Measurements from ENCODE around the gene GJB3. TPM values are rescaled to one million over a fixed set of nuclear protein-coding genes. Genes with fewer than 3 reads are reported as not detected.

The GJB3 gene
- total and polyA plus RNA-seq, 2 donors (not counting 1 experiment from before 2014, with no cell fraction given): not detected

GRCh38 chr1:34822202-34822601 is 41.2 kb downstream of the GJB3 start:
- H3K27me3 ChIP-seq (replicated peaks in 1 of 4; ENCODE audit: control extremely low read depth in 1 of 4, control insufficient read depth in 3 of 4, insufficient read depth in 4 of 4, low read length in 3 of 4): no peaks in the 10 kb centered on the region
- H4K20me1 ChIP-seq (ENCODE audit: control insufficient read depth, insufficient read depth, low read length, poor library complexity, severe bottlenecking): no peaks in the 10 kb centered on the region
- Mint-ChIP-seq H3K9me3 (ENCODE audit: insufficient read depth) (no peaks in the 10 kb centered on the region), H3K4me1 (peaks cover 9% of the 10 kb centered on the region), H3K4me3 (no peak overlapping the region), H3K27ac (no peak overlapping the region), H3K27me3 (no peaks in the 10 kb centered on the region)
- no peak overlapping the region for H3K27ac ChIP-seq (ENCODE audit: low read length in 2 of 2)
- no peak overlapping the region for H3K4me3 ChIP-seq (ENCODE audit: control extremely low read depth in 1 of 5, extremely low read depth in 1 of 5, insufficient read depth in 1 of 5, low read depth in 2 of 5, low read length in 4 of 5)
- no peaks in the 10 kb centered on the region for H3K79me2 ChIP-seq (ENCODE audit: control insufficient read depth, insufficient read depth, low read length)
- no peak for ATAC-seq (ENCODE audit: low read depth)
- no peak for DNase-seq
- intact Hi-C loops (cut with micrococcal nuclease): no loop called here
- H3K36me3 ChIP-seq (replicated peaks in 1 of 2; ENCODE audit: control extremely low read depth in 1 of 2, control insufficient read depth in 1 of 2, extremely low read depth in 1 of 2, insufficient read depth in 2 of 2, low read length in 1 of 2): no peaks in the 10 kb centered on the region
- H3K9ac ChIP-seq (ENCODE audit: low read length): no peak overlapping the region
- H3K4me1 ChIP-seq (ENCODE audit: control insufficient read depth in 2 of 2, insufficient read depth in 2 of 2, low read length in 2 of 2): no peaks in the 10 kb centered on the region
- peaks cover 0 to 3% (median 0%) of the 10 kb centered on the region in 3 donors for H3K9me3 ChIP-seq (ENCODE audit: control extremely low read depth in 1 of 3, control insufficient read depth in 2 of 3, insufficient read depth in 1 of 3, low read length in 2 of 3)
- no peak overlapping the region for H2AFZ ChIP-seq (ENCODE audit: insufficient read depth, low read depth, low read length, poor library complexity, severe bottlenecking)
- no peak overlapping the region for H3K4me2 ChIP-seq (replicated peaks; ENCODE audit: low read depth, low read length, poor library complexity, severe bottlenecking)
- TF ChIP-seq CTCF (IDR thresholded peaks at IDR 0.05) (no peak), EZH2 (IDR thresholded peaks at IDR 0.05; ENCODE audit: borderline replicate concordance, insufficient read depth, low read depth, low read length, poor library complexity, severe bottlenecking) (no peak)
- ChIA-PET POLR2A (no interaction called here), CTCF (no interaction called here)
- WGBS (ENCODE audit: insufficient coverage): no CpG with 5 or more reads among the region's 3 CpGs

DNA sequence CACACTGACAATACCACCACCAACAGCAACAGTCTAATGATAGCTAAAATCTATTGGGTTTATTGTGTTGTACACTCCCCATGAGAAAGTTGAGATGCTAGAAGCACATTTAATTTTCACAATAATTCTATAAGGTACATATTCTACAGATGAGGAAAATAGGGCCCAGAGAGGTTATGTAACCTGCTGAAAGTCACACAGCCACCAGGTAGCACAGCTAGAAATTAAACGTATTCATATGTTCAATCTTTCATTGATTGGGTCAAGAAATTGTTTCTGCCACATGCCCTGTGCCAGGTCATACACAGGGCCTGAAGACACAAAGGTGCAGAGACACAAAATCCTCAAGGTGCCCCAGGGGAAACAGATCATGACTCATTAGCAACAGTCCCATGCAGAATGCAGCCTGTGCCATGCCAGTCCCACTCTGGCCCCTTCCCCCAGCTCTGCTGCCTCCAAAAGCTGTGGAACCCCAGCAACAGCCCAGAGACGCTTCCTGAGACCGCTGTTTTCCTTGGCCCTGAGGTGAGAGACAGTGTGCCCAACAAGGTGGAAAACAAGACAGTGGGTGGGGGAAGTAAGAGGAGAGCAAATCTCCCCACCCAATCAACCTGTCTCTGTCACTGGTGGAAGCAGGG is 43.9 kb downstream of the GJB3 start:
- Mint-ChIP-seq H3K4me1 (peaks cover 9% of the 10 kb centered on the region), H3K9me3 (ENCODE audit: insufficient read depth) (no peaks in the 10 kb centered on the region), H3K27me3 (no peaks in the 10 kb centered on the region), H3K27ac (no peak overlapping the region), H3K4me3 (no peak overlapping the region)
- H3K79me2 ChIP-seq (ENCODE audit: control insufficient read depth, insufficient read depth, low read length): no peaks in the 10 kb centered on the region
- POLR2A ChIA-PET: no interaction called here
- no peaks in the 10 kb centered on the region for H3K36me3 ChIP-seq (replicated peaks in 1 of 2; ENCODE audit: control extremely low read depth in 1 of 2, control insufficient read depth in 1 of 2, extremely low read depth in 1 of 2, insufficient read depth in 2 of 2, low read length in 1 of 2)
- DNase-seq: no peak
- no peak overlapping the region for H3K9ac ChIP-seq (ENCODE audit: low read length)
- CTCF ChIA-PET: no interaction called here
- H3K4me2 ChIP-seq (replicated peaks; ENCODE audit: low read depth, low read length, poor library complexity, severe bottlenecking): no peak overlapping the region
- H2AFZ ChIP-seq (ENCODE audit: insufficient read depth, low read depth, low read length, poor library complexity, severe bottlenecking): no peak overlapping the region
- TF ChIP-seq EZH2 (IDR thresholded peaks at IDR 0.05; ENCODE audit: borderline replicate concordance, insufficient read depth, low read depth, low read length, poor library complexity, severe bottlenecking) (no peak), CTCF (IDR thresholded peaks at IDR 0.05) (no peak)
- intact Hi-C loops (cut with micrococcal nuclease): no loop called here
- no peaks in the 10 kb centered on the region for H3K27me3 ChIP-seq (replicated peaks in 1 of 4; ENCODE audit: control extremely low read depth in 1 of 4, control insufficient read depth in 3 of 4, insufficient read depth in 4 of 4, low read length in 3 of 4)
- ATAC-seq (ENCODE audit: low read depth): no peak
- no peaks in the 10 kb centered on the region for H4K20me1 ChIP-seq (ENCODE audit: control insufficient read depth, insufficient read depth, low read length, poor library complexity, severe bottlenecking)
- 100% methylated on average over 1 of the region's 3 CpGs for WGBS (ENCODE audit: insufficient coverage)
- H3K4me3 ChIP-seq (ENCODE audit: control extremely low read depth in 1 of 5, extremely low read depth in 1 of 5, insufficient read depth in 1 of 5, low read depth in 2 of 5, low read length in 4 of 5): no peak overlapping the region
- H3K27ac ChIP-seq (ENCODE audit: low read length in 2 of 2): no peak overlapping the region
- H3K9me3 ChIP-seq (ENCODE audit: control extremely low read depth in 1 of 3, control insufficient read depth in 2 of 3, insufficient read depth in 1 of 3, low read length in 2 of 3): peaks cover 0 to 3% (median 0%) of the 10 kb centered on the region in 3 donors
- no peaks in the 10 kb centered on the region for H3K4me1 ChIP-seq (ENCODE audit: control insufficient read depth in 2 of 2, insufficient read depth in 2 of 2, low read length in 2 of 2)
